Neutrophil (primary cell): ENCODE measurements around the gene ATP2C2.

Source experiments
- H3K27ac ChIP-seq: fragments of 200-600 bp; sonication (generic); 2 replicates; pipeline ENCODE4 v1.5.1; 2016; ENCODE audit warnings: mild to moderate bottlenecking, moderate library complexity
- H3K27me3 ChIP-seq: fragments of 200-600 bp; sonication (generic); 2 replicates; pipeline ENCODE4 v1.6.0; 2016; ENCODE audit warnings: mild to moderate bottlenecking
- H3K36me3 ChIP-seq: fragments of 200-600 bp; sonication (generic); 2 replicates; pipeline ENCODE4 v1.5.1; 2017
- H3K4me1 ChIP-seq, 2 experiments: fragments of 200-600 bp in 1 of 2; sonication (generic) in 1 of 2; 1 replicate in 1 of 2; 2 replicates in 1 of 2; pipeline versions ENCODE4 v1.5.1 to v1.6.1; 2013 to 2016; ENCODE audit warnings: low read depth in 1 of 2, low read length in 1 of 2, mild to moderate bottlenecking in 1 of 2, moderate library complexity in 1 of 2; ENCODE audit not compliant: control insufficient read depth in 1 of 2, insufficient read depth in 1 of 2
- H3K4me3 ChIP-seq, 2 experiments: fragments of 200-600 bp in 1 of 2; sonication (generic) in 1 of 2; 1 replicate in 1 of 2; 2 replicates in 1 of 2; pipeline ENCODE4 v1.5.1; 2013 to 2016; ENCODE audit warnings: low read depth in 1 of 2, low read length in 1 of 2, mild to moderate bottlenecking in 1 of 2, moderate library complexity in 1 of 2
- H3K9me3 ChIP-seq: fragments of 200-600 bp; sonication (generic); 2 replicates; pipeline ENCODE4 v1.5.1; 2016
- CTCF ChIP-seq: fragments of 200-600 bp; sonication (generic); IDR thresholded peaks from 2 replicates; pipeline ENCODE4 v1.5.1; 2016; ENCODE audit warnings: antibody characterized with exemption

ATP2C2 gene

DNA sequence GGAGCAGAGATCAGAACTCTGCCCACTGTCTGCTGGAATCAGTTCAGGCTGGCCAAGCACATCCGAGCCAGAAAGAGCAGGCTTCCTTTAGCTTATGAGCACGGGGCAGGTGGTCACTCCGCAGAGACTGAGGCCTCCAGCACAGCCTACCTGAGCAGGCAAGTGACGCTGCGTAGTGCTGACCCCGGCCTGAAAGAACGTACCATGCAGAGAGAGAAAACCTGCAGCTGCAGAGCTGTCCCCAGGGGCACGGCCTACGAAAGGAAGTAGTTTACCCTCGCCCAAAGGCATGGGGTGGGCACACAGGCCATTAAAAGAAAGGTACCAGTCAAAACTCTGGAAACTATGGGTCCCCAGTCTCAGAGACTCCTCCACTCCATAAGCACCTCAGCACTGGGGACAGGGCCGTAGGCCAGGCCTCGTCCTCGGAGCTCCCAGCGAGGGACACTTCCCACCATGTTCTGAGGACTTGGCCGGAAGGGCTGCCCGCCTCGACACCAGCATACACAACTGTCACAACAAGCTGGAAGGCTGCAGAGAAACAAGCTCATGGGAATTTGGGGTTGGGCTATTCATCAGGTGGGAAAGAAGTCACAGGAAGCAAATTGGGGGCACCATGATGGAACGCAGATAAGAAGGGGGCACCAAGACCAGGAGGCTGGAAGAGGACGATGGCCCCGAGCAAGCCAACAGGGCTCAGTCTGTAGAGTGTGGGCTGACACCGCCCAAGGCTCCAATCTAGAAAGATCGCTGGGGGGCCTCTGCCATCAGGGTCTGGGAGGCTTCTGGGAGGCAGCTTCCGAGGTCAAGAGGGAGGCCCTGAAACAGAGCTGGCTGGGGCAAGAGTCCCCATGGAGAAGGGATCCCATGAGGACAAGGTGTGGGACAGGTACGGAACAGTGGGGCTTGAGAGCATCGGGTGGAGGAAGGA lies 114.9 kb downstream of the ATP2C2 start:
- TF ChIP-seq CTCF, result no peak
- Histone ChIP-seq H3K36me3 (peaks cover 7% of the 10 kb centered on the region), H3K4me3 (no peak overlapping the region), H3K27ac (no peak overlapping the region), H3K27me3 (no peaks in the 10 kb centered on the region), H3K9me3 (no peaks in the 10 kb centered on the region), H3K4me1 (no peaks in the 10 kb centered on the region)

GRCh38 chr16:84483882-84484565 lies 115.7 kb downstream of the ATP2C2 start:
- H3K27ac ChIP-seq, result no peak overlapping the region
- H3K9me3 ChIP-seq, result no peaks in the 10 kb centered on the region
- no peak for TF ChIP-seq CTCF
- no peaks in the 10 kb centered on the region for H3K4me1 ChIP-seq
- no peaks in the 10 kb centered on the region for H3K27me3 ChIP-seq
- peaks cover 7% of the 10 kb centered on the region for H3K36me3 ChIP-seq
- no peak overlapping the region for H3K4me3 ChIP-seq

DNA sequence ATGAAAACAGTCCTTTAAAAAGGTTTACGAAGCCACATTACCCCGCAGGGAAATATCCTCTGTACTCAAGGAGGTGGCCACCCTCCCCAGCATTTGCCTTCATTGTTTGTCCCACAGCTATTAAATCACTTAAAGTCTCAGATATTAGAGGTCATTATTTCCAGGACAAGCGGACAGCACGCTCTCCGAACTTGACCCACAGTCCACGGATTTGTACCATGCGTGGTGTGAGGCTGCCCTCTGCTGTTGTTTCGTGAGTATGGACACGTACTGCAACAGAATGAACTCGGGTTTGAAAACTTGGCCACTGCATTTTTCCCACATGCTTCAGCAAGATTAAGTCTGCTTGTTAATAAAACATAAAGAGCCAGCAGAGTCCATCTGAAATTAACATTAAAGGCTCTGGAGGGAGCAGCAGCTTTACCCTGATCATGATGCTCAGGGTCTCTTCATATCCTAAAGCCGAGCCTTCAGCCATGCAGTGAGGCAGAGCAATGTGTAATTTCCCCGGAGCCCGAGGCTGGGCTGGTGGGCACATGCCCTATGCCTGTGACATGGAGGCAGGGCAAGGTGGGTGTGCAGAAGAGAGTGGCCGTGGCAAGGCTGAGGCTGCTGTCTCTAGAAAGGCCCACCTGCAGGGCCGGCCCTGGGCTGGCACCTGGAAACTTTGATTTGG lies 116.4 kb downstream of the ATP2C2 start:
- H3K9me3 ChIP-seq, result no peaks in the 10 kb centered on the region
- no peak overlapping the region for H3K4me3 ChIP-seq
- H3K27me3 ChIP-seq, result no peaks in the 10 kb centered on the region
- no peak overlapping the region for H3K27ac ChIP-seq
- no peak for TF ChIP-seq CTCF
- H3K4me1 ChIP-seq, result no peaks in the 10 kb centered on the region
- peaks cover 7% of the 10 kb centered on the region for H3K36me3 ChIP-seq

DNA sequence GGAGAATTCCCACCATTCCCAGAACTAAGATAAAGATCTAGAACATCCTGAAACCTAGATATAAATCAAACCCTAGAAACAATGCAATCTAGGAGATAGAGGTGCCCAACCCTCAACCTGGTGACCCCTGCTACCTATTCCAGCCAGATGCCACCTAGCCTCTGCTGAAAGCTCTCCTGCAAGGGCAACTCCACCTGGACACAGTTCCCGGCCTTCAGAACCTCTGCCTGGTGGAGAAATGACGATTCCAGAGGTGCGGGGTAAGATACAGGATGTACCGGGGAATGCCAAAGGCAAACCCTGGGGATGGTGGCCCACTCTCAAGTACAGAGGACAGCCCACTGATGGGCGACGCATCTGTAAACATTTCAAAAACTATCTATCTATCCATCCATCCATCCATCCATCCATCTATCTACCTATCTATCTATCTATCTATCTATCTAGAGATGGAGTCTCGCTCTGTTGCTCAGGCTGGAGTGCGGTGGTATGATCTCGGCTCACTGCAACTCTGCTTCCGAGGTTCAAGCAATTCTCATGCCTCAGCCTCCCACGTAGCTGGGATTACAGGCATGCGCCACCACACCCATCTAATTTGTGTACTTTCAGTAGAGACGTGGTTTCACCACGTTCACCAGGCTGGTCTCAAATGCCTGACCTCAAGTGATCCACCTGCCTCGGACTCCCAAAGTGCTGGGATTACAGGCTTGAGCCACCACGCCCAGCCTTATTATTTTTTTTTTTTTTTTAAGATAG lies 117.1 kb downstream of the ATP2C2 start:
- no peak overlapping the region for H3K27ac ChIP-seq
- no peaks in the 10 kb centered on the region for H3K9me3 ChIP-seq
- H3K4me3 ChIP-seq, result no peak overlapping the region
- TF ChIP-seq CTCF, result no peak
- H3K36me3 ChIP-seq, result peaks cover 7% of the 10 kb centered on the region
- no peaks in the 10 kb centered on the region for H3K27me3 ChIP-seq
- no peaks in the 10 kb centered on the region for H3K4me1 ChIP-seq

- Histone ChIP-seq H3K27me3 (no peaks in the 10 kb centered on the region), H3K27ac (no peak overlapping the region), H3K36me3 (peaks cover 7% of the 10 kb centered on the region), H3K9me3 (no peaks in the 10 kb centered on the region), H3K4me3 (no peak overlapping the region), H3K4me1 (no peaks in the 10 kb centered on the region)
- no peak for TF ChIP-seq CTCF
These were observed 117.8 kb downstream of the ATP2C2 start for GRCh38 chr16:84486126-84486525.
